ENCODE data around the gene SPANXN5.
"Not testable (repeated sequence)": the region's sequence is repeated elsewhere in the genome, so short reads cannot be mapped to it uniquely, and the experiment has no call there.

DNA sequence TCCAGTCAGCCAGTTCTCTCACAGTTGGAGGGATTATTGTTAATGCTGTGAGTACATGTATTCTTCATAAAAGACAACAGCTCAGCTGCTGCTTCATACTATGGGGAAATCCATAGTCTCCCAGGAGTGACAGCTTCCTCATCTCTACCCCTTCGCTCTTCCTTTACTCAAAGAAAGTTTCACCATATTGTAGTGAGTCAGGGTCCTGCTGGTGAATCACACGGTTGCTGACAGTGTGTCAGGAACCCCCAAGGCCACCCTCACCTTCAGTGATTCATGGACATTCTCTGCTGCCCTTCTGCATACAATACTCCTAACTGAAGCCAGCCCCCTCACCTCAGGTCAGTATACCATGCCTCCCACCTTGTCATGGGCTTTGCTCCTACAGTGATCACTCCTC lies 7.6 kb upstream of the SPANXN5 start:
- TF ChIP-seq, protein P1, sequence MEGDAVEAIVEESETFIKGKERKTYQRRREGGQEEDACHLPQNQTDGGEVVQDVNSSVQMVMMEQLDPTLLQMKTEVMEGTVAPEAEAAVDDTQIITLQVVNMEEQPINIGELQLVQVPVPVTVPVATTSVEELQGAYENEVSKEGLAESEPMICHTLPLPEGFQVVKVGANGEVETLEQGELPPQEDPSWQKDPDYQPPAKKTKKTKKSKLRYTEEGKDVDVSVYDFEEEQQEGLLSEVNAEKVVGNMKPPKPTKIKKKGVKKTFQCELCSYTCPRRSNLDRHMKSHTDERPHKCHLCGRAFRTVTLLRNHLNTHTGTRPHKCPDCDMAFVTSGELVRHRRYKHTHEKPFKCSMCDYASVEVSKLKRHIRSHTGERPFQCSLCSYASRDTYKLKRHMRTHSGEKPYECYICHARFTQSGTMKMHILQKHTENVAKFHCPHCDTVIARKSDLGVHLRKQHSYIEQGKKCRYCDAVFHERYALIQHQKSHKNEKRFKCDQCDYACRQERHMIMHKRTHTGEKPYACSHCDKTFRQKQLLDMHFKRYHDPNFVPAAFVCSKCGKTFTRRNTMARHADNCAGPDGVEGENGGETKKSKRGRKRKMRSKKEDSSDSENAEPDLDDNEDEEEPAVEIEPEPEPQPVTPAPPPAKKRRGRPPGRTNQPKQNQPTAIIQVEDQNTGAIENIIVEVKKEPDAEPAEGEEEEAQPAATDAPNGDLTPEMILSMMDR (IDR thresholded peaks at IDR 0.05), result not testable (repeated sequence)
- not testable (repeated sequence) for TF ChIP-seq POLR2A, POLR2AphosphoS5 (IDR thresholded peaks at IDR 0.05)
